Fibroblast of pulmonary artery (primary cell): ENCODE results near the gene GTF2B.
"Not testable (repeated sequence)": the region's sequence is repeated elsewhere in the genome, so short reads cannot be mapped to it uniquely, and the experiment has no call there.

ENCODE experiments used
- DNase-seq: peaks from one replicate; pipeline ENCODE4 v3.0.0-alpha.2; 2010; ENCODE audit warnings: low read depth
- H3K4me3 ChIP-seq: replicated peaks from 2 replicates; pipeline ENCODE4 v1.5.1; 2011; ENCODE audit warnings: low read depth, mild to moderate bottlenecking, control low read depth, low read length, moderate library complexity
- CTCF ChIP-seq: IDR thresholded peaks from 2 replicates; pipeline ENCODE4 v1.5.1; 2011; ENCODE audit warnings: mild to moderate bottlenecking, control low read depth, low read length, inconsistent platforms; ENCODE audit errors: missing control alignments

Gene GTF2B

GRCh38 chr1:88875595-88875994 lies 15.8 kb downstream of the GTF2B start:
- no peak overlapping the region for H3K4me3 ChIP-seq
- DNase-seq, result no peak
- TF ChIP-seq CTCF, result no peak

GRCh38 chr1:88873737-88874349 lies 17.5 kb downstream of the GTF2B start:
- TF ChIP-seq CTCF, result no peak
- DNase-seq, result peak; percentile 77
- H3K4me3 ChIP-seq, result no peak overlapping the region

- DNase-seq, H3K4me3 ChIP-seq: not testable (repeated sequence)
Measured at GRCh38 chr1:88869644-88870043, 21.7 kb downstream of the GTF2B start.

- peak; percentile 56 for DNase-seq
- TF ChIP-seq CTCF, result no peak
- H3K4me3 ChIP-seq, result no peak overlapping the region
Measured at GRCh38 chr1:88867743-88868521, 23.4 kb downstream of the GTF2B start.

- no peak for TF ChIP-seq CTCF
- no peak overlapping the region for H3K4me3 ChIP-seq
- no peak for DNase-seq
Measured at GRCh38 chr1:88851303-88852063, 39.9 kb downstream of the GTF2B start.

- DNase-seq, result no peak
- no peak overlapping the region for H3K4me3 ChIP-seq
- TF ChIP-seq CTCF, result no peak
Measured at GRCh38 chr1:88847643-88848042, 43.7 kb downstream of the GTF2B start.

- no peak overlapping the region for H3K4me3 ChIP-seq
Measured at GRCh38 chr1:88825721-88826120, 65.6 kb downstream of the GTF2B start.

GRCh38 chr1:88819642-88820041 lies 71.7 kb downstream of the GTF2B start:
- not testable (repeated sequence) for H3K4me3 ChIP-seq, DNase-seq

More at GRCh38 chr1:88825721-88826120, 65.6 kb downstream of the GTF2B start:
- no peak for DNase-seq
- TF ChIP-seq CTCF, result no peak
